ENCODE results near the gene SLC39A3.

Gene SLC39A3

DNA sequence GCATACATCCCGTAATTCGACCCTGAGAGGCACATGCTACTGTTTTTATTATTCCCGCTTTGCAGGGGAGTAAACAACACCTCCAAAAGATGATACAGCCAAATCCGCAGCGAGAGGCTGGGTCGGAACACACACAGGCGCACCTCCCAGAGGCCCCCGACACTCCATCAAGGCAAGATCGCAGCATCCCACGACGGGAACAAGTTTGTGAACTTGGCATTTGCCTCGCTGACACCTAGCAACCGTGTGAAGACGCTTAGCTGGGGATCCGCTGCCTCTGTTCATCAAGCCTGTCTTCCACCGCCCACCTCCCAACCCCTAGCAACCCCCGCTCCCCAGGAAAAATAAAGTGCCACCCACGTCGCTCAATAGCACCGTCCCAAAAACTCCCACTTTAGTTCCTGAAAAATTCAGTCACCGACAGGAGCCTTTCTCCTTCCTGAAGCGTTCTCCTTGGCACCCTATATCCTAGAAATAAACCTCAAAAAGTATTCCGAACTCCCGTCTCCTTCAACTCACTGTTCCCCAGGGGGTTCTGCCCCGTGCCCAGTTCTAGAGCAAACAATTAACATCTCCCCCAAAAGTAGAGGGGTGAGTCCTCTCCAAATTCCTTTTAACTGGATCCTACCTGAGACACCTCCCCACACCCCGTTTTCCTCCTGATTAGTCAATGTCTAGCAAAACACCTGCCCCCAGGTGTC, 39.0 kb downstream of the SLC39A3 start:
- no peak for DNase-seq (ENCODE audit: low read depth)
- TF ChIP-seq, protein P1, sequence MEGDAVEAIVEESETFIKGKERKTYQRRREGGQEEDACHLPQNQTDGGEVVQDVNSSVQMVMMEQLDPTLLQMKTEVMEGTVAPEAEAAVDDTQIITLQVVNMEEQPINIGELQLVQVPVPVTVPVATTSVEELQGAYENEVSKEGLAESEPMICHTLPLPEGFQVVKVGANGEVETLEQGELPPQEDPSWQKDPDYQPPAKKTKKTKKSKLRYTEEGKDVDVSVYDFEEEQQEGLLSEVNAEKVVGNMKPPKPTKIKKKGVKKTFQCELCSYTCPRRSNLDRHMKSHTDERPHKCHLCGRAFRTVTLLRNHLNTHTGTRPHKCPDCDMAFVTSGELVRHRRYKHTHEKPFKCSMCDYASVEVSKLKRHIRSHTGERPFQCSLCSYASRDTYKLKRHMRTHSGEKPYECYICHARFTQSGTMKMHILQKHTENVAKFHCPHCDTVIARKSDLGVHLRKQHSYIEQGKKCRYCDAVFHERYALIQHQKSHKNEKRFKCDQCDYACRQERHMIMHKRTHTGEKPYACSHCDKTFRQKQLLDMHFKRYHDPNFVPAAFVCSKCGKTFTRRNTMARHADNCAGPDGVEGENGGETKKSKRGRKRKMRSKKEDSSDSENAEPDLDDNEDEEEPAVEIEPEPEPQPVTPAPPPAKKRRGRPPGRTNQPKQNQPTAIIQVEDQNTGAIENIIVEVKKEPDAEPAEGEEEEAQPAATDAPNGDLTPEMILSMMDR (IDR thresholded peaks at IDR 0.05; ENCODE audit: insufficient read depth, low read depth, low read length, missing control alignments), result no peak
- H3K4me3 ChIP-seq (ENCODE audit: low read length), result no peak overlapping the region

DNA sequence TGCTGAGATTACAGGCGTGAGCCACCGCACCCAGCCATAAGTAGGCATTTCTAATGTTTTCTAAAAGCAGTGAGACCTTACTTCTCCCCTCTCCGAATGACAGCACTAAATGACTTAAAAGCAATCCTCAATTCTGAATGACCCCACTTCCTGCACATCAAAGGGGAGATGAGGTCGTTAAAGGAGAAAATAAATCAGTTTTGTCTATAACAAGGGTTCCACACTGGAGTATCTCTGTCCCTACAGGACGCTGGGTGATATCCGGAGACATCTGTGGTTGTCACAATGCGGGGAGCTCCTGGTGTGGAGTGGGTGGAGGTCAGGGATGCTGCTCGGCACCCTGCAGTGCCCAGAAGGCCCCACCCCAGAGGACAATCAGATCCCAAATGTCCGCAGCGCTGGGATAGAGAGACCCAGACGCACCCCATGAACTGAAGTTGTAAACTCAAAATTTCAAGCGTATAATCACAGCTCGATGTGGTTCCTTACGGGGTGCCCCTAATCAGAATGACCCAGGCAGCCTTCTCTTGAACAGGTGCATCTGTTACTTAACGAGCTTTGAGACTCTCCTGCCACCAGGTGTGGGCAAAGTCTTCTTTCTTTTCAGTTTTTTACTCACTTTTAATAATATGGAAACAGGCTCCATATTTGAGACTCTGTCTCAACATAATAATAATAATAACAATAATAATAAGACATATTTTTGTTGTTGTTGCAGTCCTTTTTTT, 40.2 kb downstream of the SLC39A3 start:
- H3K4me3 ChIP-seq (ENCODE audit: low read length), result no peak overlapping the region
- no peak for DNase-seq (ENCODE audit: low read depth)
- TF ChIP-seq, protein P1 (IDR thresholded peaks at IDR 0.05; ENCODE audit: insufficient read depth, low read depth, low read length, missing control alignments), result no peak

DNA sequence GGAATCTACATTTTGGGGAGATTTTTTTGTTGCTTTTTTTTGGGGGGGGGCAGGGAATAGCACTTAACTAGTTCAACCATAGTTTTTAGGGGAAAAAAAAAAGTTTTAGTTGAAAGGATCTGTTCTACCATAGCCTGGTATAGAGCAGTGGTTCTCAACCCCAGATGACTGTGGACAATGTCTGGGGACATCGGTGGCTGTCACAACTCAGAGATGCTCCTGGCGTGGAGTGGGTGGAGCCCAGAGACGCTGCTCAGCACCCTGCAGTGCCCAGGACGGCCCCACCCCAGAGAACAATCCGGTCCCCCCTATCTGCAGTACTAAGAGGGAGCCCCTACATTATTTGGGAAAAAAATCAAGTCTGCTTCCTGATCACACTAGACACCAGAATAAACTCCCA, 45.6 kb downstream of the SLC39A3 start:
- no peak for DNase-seq (ENCODE audit: low read depth)

DNA sequence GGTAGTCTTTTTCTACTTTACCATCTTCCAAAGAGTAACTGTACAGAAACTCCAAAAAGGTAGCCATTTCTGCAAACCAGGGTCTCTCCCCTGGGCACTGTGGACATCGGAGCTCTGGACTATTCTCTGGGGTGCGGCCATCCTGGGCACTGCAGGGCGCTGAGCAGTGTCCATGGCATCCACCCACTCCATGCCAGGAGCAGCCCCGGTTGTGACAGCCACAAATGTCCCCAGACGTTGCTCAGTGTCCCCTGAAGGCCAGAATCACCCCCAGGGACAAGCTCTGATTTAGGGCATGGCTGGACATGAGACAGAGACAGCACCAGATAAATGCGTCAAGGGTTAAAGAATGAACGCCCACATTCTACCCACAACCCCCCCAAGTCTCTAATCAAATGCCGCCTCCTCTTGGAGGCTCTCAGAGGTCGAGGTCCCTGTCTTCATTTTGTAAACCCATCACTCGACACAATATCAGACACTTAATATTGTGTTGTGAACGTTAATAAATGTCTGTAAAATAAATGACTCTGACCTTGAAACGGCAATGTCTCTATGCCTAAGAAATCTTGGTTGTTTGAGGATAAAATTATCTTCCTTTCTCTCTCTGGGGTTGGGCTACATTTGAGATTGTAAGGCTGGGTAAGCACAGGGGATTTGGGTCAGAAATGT, 46.2 kb downstream of the SLC39A3 start:
- no peak overlapping the region for H3K4me3 ChIP-seq (ENCODE audit: low read length)
- TF ChIP-seq, protein P1 (IDR thresholded peaks at IDR 0.05; ENCODE audit: insufficient read depth, low read depth, low read length, missing control alignments), result no peak

More for the DNA sequence above, 45.6 kb downstream of the SLC39A3 start:
- TF ChIP-seq, protein P1 (IDR thresholded peaks at IDR 0.05; ENCODE audit: insufficient read depth, low read depth, low read length, missing control alignments), result no peak
- no peak overlapping the region for H3K4me3 ChIP-seq (ENCODE audit: low read length)

DNA sequence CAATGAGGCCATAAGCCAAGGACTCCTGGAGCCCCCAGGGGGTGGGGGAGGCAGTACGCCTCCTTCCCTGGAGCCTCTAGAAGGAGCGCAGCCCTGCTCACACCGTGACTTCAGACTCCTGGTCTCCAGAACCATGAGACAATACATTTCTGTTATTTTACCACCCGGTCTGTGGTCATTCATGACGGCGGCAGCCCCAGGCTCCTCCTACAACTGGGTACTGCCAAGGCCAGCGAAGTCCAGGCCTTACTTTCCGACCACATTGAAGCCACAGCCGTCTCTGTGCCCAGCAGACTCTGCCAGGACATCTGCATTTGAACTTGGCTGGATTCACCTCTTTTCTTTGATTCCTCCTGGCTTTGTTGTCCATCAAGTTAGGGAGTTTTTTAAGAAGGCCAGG, 47.9 kb downstream of the SLC39A3 start:
- TF ChIP-seq, protein P1 (IDR thresholded peaks at IDR 0.05; ENCODE audit: insufficient read depth, low read depth, low read length, missing control alignments), result no peak
- no peak for DNase-seq (ENCODE audit: low read depth)
- H3K4me3 ChIP-seq (ENCODE audit: low read length), result no peak overlapping the region

More for the DNA sequence above, 46.2 kb downstream of the SLC39A3 start:
- no peak for DNase-seq (ENCODE audit: low read depth)

DNA sequence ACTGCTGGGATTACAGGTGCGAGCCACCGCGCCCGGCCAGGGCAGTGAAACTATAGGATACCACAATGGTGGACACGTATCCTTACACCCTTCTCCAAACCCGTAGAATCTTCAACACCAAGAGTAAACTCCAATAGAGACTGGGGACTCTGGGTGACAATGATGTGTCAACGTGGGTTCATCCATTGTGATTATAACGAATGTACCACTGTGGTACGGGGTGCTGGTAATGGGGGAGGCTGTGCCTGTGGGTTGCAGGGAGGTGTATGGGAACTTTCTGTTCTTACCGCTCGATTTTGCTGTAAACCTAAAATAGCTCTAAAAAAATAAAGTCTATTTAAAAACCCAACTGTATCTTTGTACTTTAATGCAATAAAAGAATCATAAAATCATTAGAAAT, 49.0 kb downstream of the SLC39A3 start:
- no peak overlapping the region for H3K4me3 ChIP-seq (ENCODE audit: low read length)
- TF ChIP-seq, protein P1 (IDR thresholded peaks at IDR 0.05; ENCODE audit: insufficient read depth, low read depth, low read length, missing control alignments), result no peak
- no peak for DNase-seq (ENCODE audit: low read depth)
